Measurements from ENCODE around the gene CHSY3. TPM values are rescaled to one million over a fixed set of nuclear protein-coding genes. Genes with fewer than 3 reads are reported as not detected.

CHSY3 gene
- total and polyA plus RNA-seq, 3 donors from 2014 or later, result 1.3 to 4.8 (median 2.4) TPM

DNA sequence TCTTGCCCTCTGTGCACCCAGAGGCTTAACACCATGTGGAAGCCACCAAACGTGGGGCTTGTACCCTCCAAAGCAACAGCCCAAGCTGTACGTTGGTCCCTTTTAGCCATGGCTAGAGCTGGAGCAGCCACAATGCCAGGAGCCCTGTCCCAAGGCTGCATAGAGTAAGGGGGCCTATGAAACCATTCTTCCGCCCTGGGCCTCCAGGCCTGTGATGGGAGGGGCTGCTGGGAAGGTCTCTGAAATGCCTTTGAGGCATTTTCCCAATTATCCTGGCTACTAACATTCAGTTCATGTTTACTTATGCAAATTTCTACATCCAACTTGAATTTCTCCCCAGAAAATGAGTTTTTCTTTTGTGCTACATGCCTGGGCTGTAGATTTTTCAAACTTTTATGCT, 33.8 kb downstream of the CHSY3 start:
- H3K4me1 ChIP-seq, result no peaks in the 10 kb centered on the region
- 90 to 96% methylated on average over 3 of the region's 3 CpGs for WGBS, 2 donors
- H3K4me3 ChIP-seq, result no peak overlapping the region
- H3K27ac ChIP-seq, result no peak overlapping the region
- DNase-seq, result no peak
- TF ChIP-seq POLR2A (IDR thresholded peaks at IDR 0.05), result no peak
- no peak for TF ChIP-seq CTCF (IDR thresholded peaks at IDR 0.05)
- H3K36me3 ChIP-seq (ENCODE audit: low read depth, missing control alignments), result no peaks in the 10 kb centered on the region
- H3K9me3 ChIP-seq, result no peaks in the 10 kb centered on the region
- intact Hi-C loops (cut with DNase I; ENCODE audit: low total_unique reads), result no loop called here
- no peaks in the 10 kb centered on the region for H3K27me3 ChIP-seq

DNA sequence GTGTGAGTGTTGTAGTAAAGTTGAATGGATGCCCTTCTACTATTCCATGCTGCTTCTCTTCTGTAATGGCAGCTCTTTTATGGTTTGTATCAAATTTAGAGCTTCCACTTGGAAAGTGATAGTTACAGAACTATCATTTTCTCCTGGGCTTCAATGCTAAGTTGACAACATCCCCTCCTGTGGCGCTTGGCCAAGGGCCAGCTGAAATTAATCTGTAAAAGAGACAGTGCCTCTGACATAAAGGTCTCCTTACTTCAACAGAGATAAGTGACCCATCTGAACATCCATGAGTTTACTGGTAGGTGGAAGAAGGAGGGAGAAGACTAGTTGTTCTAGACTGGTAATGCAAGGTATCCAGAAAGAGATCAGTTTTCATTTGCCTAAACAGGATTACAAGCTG, 39.7 kb downstream of the CHSY3 start:
- WGBS, 2 donors, result 50 to 84% methylated on average over 1 of the region's 1 CpG
- H3K27ac ChIP-seq, result no peak overlapping the region
- no peak for TF ChIP-seq POLR2A (IDR thresholded peaks at IDR 0.05)
- no peak for TF ChIP-seq CTCF (IDR thresholded peaks at IDR 0.05)
- H3K27me3 ChIP-seq, result no peaks in the 10 kb centered on the region
- no peaks in the 10 kb centered on the region for H3K36me3 ChIP-seq (ENCODE audit: low read depth, missing control alignments)
- no peak for DNase-seq
- intact Hi-C loops (cut with DNase I; ENCODE audit: low total_unique reads), result no loop called here
- no peak overlapping the region for H3K4me3 ChIP-seq
- H3K4me1 ChIP-seq, result no peaks in the 10 kb centered on the region
- no peaks in the 10 kb centered on the region for H3K9me3 ChIP-seq

GRCh38 chr5:129945028-129945427, 40.8 kb downstream of the CHSY3 start:
- Histone ChIP-seq H3K9me3 (no peaks in the 10 kb centered on the region), H3K27ac (no peak overlapping the region), H3K4me1 (no peaks in the 10 kb centered on the region), H3K4me3 (no peak overlapping the region), H3K27me3 (no peaks in the 10 kb centered on the region), H3K36me3 (ENCODE audit: low read depth, missing control alignments) (no peaks in the 10 kb centered on the region)
- intact Hi-C loops (cut with DNase I; ENCODE audit: low total_unique reads), result no loop called here
- TF ChIP-seq CTCF (IDR thresholded peaks at IDR 0.05) (no peak), POLR2A (IDR thresholded peaks at IDR 0.05) (no peak)
- no peak for DNase-seq

DNA sequence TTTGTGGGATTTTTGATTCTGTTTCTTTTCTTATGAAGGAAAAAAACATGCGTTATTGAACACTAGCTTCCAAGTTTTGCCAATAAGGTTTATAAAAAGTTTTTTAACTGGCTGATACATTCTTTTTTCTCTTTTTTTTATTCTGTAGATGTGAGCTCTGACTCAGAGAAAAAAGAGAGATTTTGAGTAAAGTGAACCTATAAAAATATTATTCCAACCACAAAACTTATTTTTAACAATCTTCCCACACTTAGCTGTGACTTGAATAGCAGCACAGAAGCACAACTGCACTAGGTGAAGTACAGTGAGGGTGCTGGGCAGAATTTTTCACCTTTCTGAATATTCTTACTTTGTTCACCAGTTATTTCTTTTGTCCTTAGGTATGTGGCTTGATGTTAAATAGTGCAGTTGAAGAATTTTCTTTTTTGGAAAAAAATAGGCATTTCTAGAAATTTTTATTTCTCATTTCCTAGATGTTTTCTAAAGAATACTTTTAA, 41.6 kb downstream of the CHSY3 start:
- Histone ChIP-seq H3K27ac (no peak overlapping the region), H3K4me1 (no peaks in the 10 kb centered on the region), H3K4me3 (no peak overlapping the region), H3K36me3 (ENCODE audit: low read depth, missing control alignments) (no peaks in the 10 kb centered on the region), H3K9me3 (no peaks in the 10 kb centered on the region), H3K27me3 (no peaks in the 10 kb centered on the region)
- intact Hi-C loops (cut with DNase I; ENCODE audit: low total_unique reads), result no loop called here
- DNase-seq, result no peak
- TF ChIP-seq CTCF (IDR thresholded peaks at IDR 0.05), result no peak
- no peak for TF ChIP-seq POLR2A (IDR thresholded peaks at IDR 0.05)
- 89 to 91% methylated on average over 1 of the region's 1 CpG for WGBS, 2 donors

GRCh38 chr5:129951039-129951438, 46.8 kb downstream of the CHSY3 start:
- 36 to 48% methylated on average over 2 of the region's 2 CpGs for WGBS, 2 donors

More at GRCh38 chr5:129951039-129951438, 46.8 kb downstream of the CHSY3 start:
- H3K9me3 ChIP-seq, result no peaks in the 10 kb centered on the region
- H3K36me3 ChIP-seq (ENCODE audit: low read depth, missing control alignments), result no peaks in the 10 kb centered on the region
- H3K27ac ChIP-seq, result no peak overlapping the region
- no peaks in the 10 kb centered on the region for H3K4me1 ChIP-seq
- TF ChIP-seq CTCF (IDR thresholded peaks at IDR 0.05) (no peak), POLR2A (IDR thresholded peaks at IDR 0.05) (no peak)
- intact Hi-C loops (cut with DNase I; ENCODE audit: low total_unique reads), result no loop called here
- H3K4me3 ChIP-seq, result no peak overlapping the region
- H3K27me3 ChIP-seq, result no peaks in the 10 kb centered on the region
- no peak for DNase-seq
